SKM-1 (cell line): ENCODE results near the gene LRPPRC.
"Not testable (repeated sequence)": the region's sequence is repeated elsewhere in the genome, so short reads cannot be mapped to it uniquely, and the experiment has no call there.

Experiments
- DNase-seq: peaks from one replicate; lab custom pipeline; 2025; ENCODE audit not compliant: unreplicated experiment; lab: John Stamatoyannopoulos, UW

The LRPPRC gene

DNA sequence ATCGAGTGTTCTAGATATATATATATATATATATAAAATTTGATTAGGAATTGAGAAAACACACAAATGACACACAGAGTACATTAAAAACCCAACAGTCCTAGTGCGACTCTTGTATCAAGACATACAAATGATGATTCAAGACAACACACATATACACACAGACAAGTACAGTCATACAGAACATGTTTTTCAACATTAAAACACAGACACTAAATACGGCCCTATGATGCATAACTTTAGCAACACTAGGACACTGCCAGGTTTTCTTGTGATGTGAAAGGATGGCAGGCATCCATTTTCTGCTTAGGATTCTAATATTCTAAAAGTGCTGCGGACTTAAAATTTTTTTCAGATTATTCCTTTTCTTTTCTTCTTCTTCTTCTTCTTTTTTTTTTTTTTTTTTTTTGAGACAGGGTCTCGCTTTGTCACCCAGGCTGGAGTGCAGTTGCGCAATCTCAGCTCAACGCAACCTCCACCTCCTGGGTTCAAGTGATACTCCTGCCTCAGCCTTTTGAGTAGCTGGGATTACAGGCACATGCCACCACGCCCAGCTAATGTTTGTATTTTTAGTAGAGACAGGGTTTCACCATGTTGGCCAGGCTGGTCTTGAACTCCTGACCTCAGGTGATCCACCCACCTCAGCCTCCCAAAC, 84.5 kb downstream of the LRPPRC start:
- not testable (repeated sequence) for DNase-seq

DNA sequence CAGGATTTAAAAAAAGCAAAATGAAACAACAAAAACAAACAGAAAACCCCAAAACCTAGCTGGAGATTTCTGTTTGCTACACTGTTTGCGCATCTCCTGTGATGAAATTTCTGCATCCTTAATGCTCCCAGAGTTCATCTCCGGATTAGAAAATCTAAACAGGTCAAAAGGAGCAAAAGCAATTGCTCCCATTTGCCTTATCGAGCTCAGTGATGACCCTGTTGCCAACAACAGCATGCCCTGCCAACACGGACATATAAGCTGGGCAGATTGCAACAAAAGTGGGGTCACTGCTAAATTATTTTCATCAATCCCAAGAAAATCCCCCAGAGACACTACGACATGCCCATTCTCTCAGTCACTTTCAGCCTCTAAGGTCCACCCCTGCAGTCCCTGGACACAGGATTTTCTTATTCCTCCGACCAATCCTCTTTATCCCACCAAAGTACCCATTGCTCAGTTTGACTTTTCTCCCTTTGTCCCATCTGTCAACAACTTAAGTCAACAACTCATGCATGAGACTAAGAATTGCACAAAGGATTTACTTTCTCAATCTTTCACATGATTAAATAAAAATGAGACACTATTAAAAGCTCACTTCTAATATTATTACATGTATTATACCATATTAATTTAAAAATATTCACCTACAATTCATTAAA, 89.2 kb downstream of the LRPPRC start:
- no peak for DNase-seq

DNA sequence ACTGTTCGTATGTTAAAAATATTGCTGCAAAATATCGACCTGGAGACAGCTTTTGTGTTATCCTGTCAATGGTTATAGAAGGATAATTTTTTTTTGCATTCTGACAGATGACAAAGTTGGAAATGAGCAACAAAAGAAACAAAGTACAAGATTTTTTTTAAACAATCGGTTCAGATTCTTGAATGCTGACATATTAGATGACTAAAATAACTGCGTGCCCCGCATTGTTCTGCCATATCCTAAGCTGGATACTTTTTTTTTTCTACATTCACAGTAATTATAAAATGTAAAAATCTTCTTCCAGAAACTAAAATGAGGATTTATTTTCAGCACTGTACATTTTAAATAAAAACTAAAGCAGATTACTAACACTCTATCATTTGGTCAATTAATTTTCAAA, 89.9 kb downstream of the LRPPRC start:
- DNase-seq = no peak

DNA sequence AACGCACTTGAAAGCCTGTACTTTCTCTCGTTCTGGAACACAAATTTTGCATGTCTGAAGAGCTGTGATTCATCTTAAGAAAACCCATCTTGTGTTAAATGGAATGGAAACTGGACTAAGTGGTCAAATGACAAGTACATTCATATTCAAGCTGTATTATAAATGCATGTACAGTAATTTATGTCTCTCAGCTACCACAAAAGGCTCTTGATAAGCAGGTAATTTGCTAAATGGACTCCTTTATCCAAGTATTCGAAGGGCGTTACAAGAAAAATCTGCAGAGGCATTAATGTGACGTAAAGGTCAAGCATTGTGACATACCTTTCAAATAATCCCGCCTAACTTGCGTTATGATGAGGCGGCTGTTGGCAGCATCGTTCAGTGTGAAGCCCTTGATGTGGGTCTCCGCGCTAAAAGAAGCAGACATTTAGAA, 90.4 kb downstream of the LRPPRC start:
- no peak for DNase-seq

DNA sequence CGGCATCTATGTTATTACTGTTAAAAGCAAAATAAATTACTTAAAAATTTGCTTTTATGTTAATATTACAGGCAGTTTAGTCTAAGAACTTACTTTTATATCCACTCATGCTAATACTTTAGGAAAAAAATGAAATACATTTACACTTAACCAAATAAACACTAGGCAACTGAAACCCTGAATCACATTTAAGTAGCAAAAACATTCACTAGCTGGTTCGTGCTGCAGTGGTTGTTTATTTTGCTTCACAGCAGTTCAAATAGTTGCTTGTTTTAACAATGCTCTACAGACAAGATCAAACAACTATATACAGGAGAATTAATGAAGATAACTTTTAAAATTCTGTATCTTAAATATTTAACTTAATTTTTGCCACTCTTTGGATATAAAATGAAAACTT, 96.2 kb downstream of the LRPPRC start:
- no peak for DNase-seq

DNA sequence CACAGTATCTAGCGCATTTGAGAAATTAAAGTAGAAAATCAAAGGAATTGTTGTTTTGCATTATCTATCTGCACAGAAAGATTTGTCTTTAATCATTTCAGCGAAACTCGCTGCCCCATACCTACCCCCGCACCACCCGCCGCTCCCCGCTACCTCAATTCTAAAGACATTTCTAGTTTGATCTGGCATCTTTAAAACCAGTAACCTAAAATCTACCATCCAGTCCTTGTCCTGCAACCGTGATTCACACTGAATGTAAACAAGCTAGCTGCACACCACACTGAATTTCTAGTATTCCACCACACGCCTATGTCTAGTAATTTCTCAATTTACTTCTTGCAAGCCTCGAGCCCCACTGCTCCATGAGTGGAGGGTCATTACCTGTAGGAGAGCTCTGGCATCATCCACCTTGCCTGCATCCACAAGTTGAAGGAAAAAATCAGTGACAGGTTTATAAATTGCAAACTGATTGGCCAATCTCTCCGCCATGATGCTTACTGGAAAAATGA, 96.9 kb downstream of the LRPPRC start:
- no peak for DNase-seq

DNA sequence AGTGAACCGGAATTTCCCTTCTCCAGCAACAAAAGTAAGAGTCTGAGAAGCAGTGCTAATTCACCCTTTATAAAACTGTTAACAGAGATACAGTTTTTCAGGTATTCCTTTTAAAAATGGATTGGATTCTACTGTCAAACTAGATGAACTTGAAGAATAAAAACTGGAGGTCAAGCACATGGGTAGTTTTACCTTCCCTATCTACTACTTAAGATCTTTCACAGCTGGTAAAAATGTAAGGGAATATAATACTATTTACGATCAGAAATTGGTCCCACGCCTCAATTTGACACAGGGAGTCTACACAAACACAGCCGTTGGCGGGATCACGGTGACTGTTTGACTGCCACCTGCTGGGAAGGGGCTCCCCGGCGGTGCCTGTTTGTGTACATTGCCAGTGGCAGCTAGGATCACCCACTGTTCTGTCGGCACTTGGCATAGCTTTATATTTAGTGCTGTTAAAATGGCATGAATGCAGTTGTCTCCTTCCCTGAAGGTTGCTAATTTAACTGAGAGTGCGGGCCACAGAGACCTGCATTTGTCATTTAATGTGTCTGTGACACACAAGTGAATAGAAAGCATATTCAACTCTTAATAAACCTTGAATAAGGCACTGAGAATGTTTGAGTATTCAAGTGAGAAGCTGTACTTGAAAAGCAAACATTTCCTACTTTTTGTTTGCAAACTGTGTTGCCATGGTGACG, 97.5 kb downstream of the LRPPRC start:
- DNase-seq = no peak

DNA sequence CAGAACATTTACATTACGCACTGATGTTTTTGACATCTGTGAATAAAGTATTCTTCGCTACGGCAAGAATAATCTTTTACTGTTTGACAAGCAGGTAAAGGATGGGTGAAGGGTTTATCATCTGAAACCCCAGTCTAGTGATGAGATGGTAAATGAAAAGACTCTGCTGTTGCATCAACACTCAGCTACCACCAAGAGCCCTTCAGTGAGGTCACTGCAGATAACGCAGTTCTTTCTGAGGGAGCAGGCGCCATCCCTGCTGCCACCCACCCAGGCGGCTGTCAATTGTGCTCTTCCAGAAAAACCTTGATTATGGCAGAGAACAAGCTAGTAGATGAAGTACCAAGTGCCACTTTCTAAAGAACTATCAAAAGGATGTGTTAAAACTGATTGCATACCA, 98.3 kb downstream of the LRPPRC start:
- no peak for DNase-seq

DNA sequence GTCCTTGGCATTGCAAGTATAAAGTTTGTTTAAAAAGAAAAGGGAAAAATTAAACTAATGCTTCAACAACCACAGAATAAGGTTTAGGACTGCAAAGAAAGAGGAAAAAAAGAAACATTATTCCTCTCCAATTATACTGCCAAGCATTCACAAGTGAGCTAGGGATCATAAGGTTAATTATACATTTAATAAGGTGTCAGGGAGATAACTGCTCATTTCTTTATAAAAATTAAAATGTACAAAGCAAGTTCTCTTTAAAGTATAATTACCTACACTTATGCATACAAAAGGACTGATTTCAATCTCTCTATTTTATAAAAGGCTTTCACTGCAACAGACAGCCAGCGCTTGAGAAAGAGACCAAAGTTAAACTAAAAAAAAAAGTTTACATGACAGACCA, 98.9 kb downstream of the LRPPRC start:
- no peak for DNase-seq

DNA sequence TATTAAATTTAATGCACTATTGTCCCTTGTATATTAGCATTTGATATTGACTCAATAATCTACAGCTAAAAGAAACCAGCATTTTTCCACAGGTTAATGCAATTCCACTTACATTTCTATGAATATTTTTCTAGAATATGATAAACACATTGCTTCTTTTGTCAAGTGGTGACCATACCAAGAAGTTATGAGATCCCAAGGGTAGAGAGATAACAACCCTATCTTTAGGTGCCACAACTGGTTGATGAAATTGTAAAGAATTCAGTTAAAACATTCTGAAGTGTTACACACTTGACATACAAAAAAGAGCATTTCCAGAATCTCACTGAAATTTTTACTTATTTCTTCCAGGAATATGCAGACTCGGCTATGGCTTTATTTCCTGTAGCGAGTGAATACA, 101.0 kb downstream of the LRPPRC start:
- DNase-seq = no peak

DNA sequence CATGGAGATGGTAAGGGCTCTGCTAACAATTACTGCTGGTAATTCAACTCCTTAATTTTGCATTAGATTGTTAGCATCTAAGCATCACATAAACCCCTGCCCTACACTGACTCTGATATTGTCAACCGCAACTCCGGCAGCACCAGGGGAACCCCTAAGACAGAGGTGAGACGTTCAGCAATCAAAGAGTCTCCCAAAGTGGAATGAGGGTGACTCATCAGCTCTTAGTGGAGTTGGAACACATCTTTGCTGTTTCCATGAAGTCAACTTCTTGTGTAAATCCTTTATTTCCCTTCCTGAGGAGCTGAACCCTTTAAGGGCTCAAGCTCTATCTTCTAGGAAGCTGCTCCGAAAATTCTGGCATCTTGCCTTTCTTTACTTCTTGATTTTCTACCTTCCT, 104.9 kb downstream of the LRPPRC start:
- no peak for DNase-seq

DNA sequence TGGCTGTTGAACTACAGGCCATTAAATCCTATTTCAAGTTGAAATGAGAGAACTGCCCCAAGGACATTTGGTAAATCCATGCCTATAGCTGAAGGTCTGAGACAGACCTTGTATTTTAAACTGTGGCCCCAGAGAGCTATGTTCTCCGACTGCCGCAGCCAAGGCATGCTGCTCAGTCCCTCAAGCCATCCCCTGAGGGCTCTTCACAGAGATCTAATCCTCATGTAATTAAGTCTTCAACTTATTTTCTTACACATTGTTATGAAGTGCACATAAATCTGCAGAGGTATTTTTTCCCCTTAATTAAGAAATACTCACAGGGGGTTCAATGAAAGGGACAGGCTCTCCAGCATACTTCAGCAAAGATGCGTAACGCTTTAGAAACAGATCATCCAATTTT, 106.4 kb downstream of the LRPPRC start:
- DNase-seq = no peak

DNA sequence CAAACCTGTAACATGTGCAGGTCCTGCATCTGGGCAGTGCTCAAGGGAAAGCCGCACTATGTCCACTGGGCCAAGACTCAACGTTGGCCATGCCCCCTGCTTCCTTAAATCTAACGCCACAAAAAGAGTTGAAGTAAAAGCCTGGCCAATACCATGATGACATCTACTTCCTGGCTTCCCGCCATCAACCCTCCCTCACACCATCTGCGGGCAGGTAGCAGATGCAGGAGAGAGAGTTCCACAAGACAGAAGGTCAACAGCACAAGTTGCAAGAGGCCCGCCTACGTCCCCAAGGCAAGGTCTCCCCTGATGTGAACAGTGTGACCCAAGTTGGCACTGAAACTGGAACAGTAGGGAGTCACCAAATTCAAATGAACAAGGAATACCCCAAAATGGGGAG, 108.6 kb downstream of the LRPPRC start:
- DNase-seq = no peak

DNA sequence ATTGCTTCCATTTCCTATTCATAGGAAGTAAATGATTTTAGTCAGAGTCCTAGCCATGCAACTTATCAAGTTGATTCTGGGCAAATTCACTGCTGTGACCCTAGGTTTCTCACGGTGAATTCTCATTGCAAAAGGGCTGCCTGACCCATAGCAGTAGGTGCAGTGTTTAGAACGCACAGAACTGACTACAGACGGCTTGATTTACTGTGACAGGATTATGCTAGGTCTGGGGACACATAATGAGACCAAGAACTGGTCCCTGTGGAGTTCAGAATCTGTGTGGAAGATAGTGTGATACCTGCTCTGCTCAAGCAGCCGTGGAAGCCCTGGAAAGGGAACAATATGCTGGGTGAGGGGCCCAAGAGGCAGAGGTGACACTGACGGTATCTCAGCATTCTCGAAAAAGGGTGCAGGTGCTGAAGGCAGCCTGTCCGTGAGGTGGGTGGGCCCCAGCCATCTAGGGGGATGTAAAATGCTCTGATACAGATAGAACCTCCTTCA, 110.6 kb downstream of the LRPPRC start:
- DNase-seq = no peak

DNA sequence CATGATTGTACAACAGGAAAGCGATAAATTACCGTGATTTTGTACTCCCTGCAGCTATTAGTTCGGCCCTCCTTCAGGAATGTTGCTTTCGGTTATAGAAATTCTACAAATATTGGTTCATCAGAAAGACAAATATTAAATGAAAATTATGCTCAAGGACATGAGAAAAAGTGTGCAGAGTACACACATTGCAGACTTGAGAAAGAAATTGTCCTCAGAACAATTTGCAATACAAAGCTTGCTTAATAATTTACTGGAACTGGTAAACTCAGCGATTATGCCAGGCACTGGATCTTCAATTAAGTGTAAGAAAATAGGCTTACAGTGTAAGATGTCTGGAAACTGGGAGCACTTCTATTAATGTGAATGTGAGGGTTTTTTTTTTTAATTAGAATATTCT, 111.1 kb downstream of the LRPPRC start:
- DNase-seq = no peak

DNA sequence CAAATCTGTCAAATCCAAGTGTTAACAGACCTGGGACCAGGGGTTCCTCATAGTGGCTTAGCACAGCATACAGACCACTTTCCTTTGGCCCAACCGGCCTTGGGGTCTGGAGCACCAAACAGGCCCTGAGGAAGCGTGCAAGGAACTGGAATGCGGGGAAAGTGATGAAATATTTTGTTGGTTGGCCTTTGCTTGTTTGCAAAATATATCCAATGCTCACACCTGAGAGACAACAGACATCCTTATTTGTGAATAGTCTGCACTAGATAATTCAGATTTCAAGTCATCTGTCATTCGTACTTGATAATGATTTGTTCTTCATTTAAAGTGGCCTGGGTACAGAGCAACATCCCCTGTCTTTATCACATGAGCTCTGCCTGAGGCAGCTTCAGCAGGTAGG, 113.5 kb downstream of the LRPPRC start:
- DNase-seq = no peak

DNA sequence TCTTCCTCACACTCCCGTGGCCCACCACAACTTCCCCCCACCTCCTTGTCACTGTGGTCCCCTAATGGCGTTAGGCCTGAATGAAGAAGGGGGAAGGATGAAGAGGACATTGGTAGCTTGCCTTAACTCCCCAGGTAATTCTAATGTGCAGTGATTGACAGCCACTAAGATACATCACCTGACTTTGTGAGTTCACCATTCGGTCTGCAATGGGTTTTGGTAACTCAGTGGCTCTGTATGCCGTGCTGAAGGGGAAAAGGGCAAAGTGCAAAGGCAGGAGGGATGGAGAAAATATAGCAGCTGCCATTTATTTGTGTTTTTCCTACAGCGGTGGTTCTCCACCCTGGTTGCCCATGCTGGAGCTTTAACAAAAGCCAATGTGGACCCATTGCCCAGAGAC, 114.8 kb downstream of the LRPPRC start:
- DNase-seq = no peak

DNA sequence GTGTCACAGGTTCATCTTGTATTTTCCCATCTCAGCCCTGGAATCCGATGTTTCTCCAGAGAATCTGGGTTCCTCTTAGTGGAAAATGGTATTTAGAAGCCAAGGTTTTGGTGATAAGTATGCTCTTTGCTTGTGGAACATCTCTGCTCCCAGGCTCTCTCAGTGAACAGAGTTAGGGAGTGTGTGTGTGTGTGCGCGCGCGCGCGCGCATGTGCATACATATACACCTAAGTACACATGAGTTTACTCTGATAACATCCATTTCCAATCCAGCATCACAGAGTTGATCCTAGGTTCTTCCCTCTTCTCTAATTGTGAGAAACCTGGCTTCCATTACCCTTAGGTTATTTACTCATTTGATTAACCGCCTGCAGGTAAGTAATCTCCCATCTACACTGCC, 115.3 kb downstream of the LRPPRC start:
- DNase-seq = no peak

DNA sequence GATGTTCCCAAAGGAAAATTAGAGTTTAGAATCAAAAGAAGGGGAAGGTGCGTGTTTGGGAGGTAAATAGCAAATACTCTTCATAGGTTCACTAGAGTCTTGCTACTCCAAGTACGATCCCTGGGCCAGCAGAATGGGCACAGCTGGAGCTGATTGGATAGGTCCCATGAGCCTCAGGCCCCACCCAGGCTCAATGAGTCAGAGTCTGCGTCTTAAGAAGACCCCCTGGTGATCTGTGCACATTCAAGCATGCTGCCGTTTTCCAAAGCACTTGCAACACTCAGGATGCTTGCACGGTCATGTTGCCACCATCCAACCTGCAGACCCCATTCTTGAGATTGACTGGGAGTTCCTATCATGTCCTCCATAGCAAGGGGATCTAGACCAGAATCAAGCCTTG, 116.5 kb downstream of the LRPPRC start:
- DNase-seq = no peak

DNA sequence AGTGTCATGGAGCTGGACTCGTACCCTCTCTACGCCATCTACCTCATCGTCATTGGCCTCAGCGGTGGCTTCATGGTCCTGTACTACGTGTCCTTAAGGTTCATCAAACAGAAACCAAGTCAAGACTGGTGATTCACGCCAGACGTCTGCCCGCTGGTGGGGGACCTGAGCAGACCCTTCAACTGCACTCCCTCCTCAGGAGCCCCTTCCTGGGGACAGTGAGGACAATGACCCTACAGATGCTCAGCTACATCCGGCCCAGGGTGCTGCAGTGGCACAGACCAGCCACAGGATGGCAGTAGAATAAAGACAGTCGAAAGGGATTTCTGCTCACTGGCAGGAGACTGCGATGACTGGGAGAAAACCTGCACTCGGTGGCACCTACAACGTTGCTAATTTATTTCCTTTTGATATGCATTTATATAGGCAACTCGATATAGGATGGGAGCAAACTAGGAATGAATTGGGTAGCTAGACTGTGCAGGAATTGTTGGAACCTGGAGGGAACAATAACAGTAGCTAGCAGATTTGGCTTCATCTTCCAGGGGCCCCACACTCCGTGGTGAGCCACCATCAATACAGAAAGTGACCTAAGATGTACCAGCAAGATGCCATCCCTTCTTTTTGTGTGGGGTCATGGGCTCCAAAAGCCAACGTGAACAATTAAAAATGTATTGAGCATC, 117.9 kb downstream of the LRPPRC start:
- peak; percentile 48 for DNase-seq

DNA sequence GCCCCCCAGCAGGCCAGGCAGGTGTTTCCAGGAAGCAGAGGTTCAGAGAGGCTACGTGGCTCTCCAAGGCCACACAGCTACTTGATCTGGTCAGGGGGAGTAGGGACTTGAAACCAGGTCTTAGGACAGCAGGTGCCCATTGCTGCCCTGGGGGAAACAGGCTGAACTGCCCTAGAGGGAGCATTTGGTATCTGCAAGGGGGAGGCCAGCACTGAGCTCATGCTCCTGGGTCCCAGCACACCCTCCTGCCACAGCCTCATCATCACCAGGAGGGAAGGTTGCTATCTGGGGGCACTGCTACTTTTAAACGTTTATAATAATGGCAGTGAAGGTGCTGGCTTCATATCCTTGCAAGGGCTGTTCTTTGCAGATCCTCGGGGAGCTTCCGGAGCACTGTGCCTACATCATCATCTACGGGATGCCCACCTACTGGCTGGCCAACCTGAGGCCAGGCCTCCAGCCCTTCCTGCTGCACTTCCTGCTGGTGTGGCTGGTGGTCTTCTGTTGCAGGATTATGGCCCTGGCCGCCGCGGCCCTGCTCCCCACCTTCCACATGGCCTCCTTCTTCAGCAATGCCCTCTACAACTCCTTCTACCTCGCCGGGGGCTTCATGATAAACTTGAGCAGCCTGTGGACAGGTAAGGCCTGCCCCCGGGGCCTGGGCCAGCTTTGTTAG, 120.9 kb downstream of the LRPPRC start:
- no peak for DNase-seq
